K562 (cell line): ENCODE measurements around the gene ZSCAN12. TPM values are rescaled to one million over a fixed set of nuclear protein-coding genes. Genes with fewer than 3 reads are reported as not detected.
A peak's percentile ranks its signal among the peaks of the same experiment; 100 is the strongest.

Source experiments
- BRCA1 ChIP-seq, 2 experiments: fragments of 450-650 bp in 1 of 2; sonication (generic) in 1 of 2; formaldehyde crosslinking in 1 of 2; IDR thresholded peaks; 2 replicates each; pipeline versions ENCODE4 v1.5.0 to v1.6.1; 2017 to 2020; ENCODE audit warnings: mild to moderate bottlenecking in 1 of 2, missing genetic modification reagents in 1 of 2
- BRF2 ChIP-seq: IDR thresholded peaks from 3 replicates; pipeline ENCODE4 v1.6.1; 2011; ENCODE audit warnings: borderline replicate concordance, mild to moderate bottlenecking; ENCODE audit not compliant: insufficient read length, insufficient read depth
- CBFA2T3 ChIP-seq: fragments of 450-650 bp; IDR thresholded peaks from 2 replicates; pipeline ENCODE4 v1.6.1; 2017
- FOXK1 ChIP-seq: sonication (generic); formaldehyde crosslinking; IDR thresholded peaks from 2 replicates; pipeline ENCODE4 v1.8.0; 2022; ENCODE audit warnings: missing genetic modification reagents, mild to moderate bottlenecking, borderline replicate concordance
- FUS ChIP-seq: fragments of 200-400 bp; formaldehyde crosslinking; optimal IDR thresholded peaks from 2 replicates; pipeline ENCODE3; 2017; ENCODE audit warnings: low read depth, low read length
- PCBP1 ChIP-seq: fragments of 200-400 bp; formaldehyde crosslinking; IDR thresholded peaks from 2 replicates; pipeline ENCODE4 v1.6.1; 2018; ENCODE audit warnings: mild to moderate bottlenecking, low read depth, low read length; ENCODE audit not compliant: poor library complexity, severe bottlenecking
- RERE ChIP-seq: sonication (generic); formaldehyde crosslinking; IDR thresholded peaks from 2 replicates; pipeline ENCODE4 v1.8.0; 2023; ENCODE audit warnings: missing genetic modification reagents, mild to moderate bottlenecking, borderline replicate concordance
- RUNX1 ChIP-seq: sonication (generic); IDR thresholded peaks from 2 replicates; pipeline ENCODE4 v1.6.1; 2016; ENCODE audit warnings: antibody characterized with exemption, low read depth
- SOX6 ChIP-seq: fragments of 450-650 bp; IDR thresholded peaks from 2 replicates; pipeline ENCODE4 v1.6.1; 2014; ENCODE audit warnings: mild to moderate bottlenecking
- SREBF2 ChIP-seq: sonication (generic); formaldehyde crosslinking; IDR thresholded peaks from 2 replicates; pipeline ENCODE4 v1.4.0; 2020; ENCODE audit warnings: mild to moderate bottlenecking, missing genetic modification reagents
- TBL1XR1 ChIP-seq, 2 experiments: IDR thresholded peaks; 2 replicates each; pipeline ENCODE4 v1.6.1; 2012; ENCODE audit warnings: improper control_type of control experiment in 2 of 2, low read length in 2 of 2, mild to moderate bottlenecking in 1 of 2
- ZNF3 ChIP-seq: fragments of 250-450 bp; sonication (Bioruptor Pico); IDR thresholded peaks from 2 replicates; pipeline ENCODE4 v1.5.0; 2021; ENCODE audit warnings: mild to moderate bottlenecking, moderate library complexity
- ZNF347 ChIP-seq: fragments of 450-650 bp; formaldehyde crosslinking; IDR thresholded peaks from 2 replicates; pipeline ENCODE4 v1.4.0; 2020; ENCODE audit warnings: low read depth, mild to moderate bottlenecking, moderate library complexity
- ZNF57 ChIP-seq: fragments of 450-650 bp; formaldehyde crosslinking; IDR thresholded peaks from 2 replicates; pipeline ENCODE4 v1.4.0; 2020; ENCODE audit warnings: mild to moderate bottlenecking, moderate library complexity
- ZNF644 ChIP-seq: fragments of 200-800 bp; sonication (Bioruptor generic); IDR thresholded peaks from 2 replicates; pipeline ENCODE4 v1.6.1; 2016; ENCODE audit warnings: low read depth, missing genetic modification characterization, missing compliant biosample characterization
- polyA plus RNA-seq, 8 experiments: library from polyadenylated mRNA; depleted of rRNA in 4 of 8; stranded (reverse) in 5 of 8; unstranded in 3 of 8; fragments of >200 nt; fragmentation: Nextera tagmentation in 2 of 8; fragmentation: Illumina TruSeq in 1 of 8; extraction: Ambion mirVana in 2 of 8; extraction: Trizol in 1 of 8; gene quantifications; 2 replicates each; pipeline versions ENCODE4 v1.2.1 to v1.2.3, GENCODE V29; 2011 to 2014; ENCODE audit warnings: inconsistent platforms in 1 of 8, missing spikeins in 1 of 8
- total RNA-seq, 7 experiments: library from RNA; depleted of rRNA in 6 of 7; stranded (reverse); fragments of >200 nt in 6 of 7; fragmentation: Illumina TruSeq in 2 of 7; extraction: Trizol in 2 of 7; gene quantifications; 2 replicates each; pipeline versions ENCODE4 v1.2.1 to v1.2.3, GENCODE V29; 2011 to 2021; ENCODE audit warnings: low replicate concordance in 1 of 7
- TF ChIP-seq, protein P1 (sequence below): fragments of 450-650 bp; conservative IDR thresholded peaks from 2 replicates; pipeline ENCODE4 v1.6.1; 2016; ENCODE audit warnings: missing genetic modification characterization, low read depth, mild to moderate bottlenecking, control low read depth, missing compliant biosample characterization
- TF ChIP-seq, protein P2 (sequence below): fragments of 250-450 bp; sonication (Bioruptor Pico); IDR thresholded peaks from 2 replicates; pipeline ENCODE4 v1.4.0; 2020; ENCODE audit warnings: borderline replicate concordance

Gene ZSCAN12
- total and polyA plus RNA-seq, 9 of the 15 experiments (the other 6 are each of a cell fraction or from before 2014, with no cell fraction given) = 2.5 to 19.6 (median 12.5) TPM

- TF ChIP-seq RERE (CRISPR knock-in tag) (no peak), FUS (no peak), PCBP1 (no peak), ZNF3 (CRISPR knock-in tag) (no peak), SREBF2 (CRISPR knock-in tag) (no peak), SOX6 (peak; percentile 81; the same call in 1 of the 2 replicates), FOXK1 (CRISPR knock-in tag) (no peak), CBFA2T3 (peak; percentile 50; the same call in 1 of the 2 replicates), ZNF57 (CRISPR knock-in tag) (no peak), BRF2 (no peak), ZNF644 (peak; percentile 71), RUNX1 (no peak; the same call in 1 of the 2 replicates), BRCA1 (IDR thresholded peaks at IDR 0.05) (no peak), BRCA1 (CRISPR knock-in tag; IDR thresholded peaks at IDR 0.05) (no peak), TBL1XR1 (IDR thresholded peaks at IDR 0.05; ENCODE audit: low read length in 2 of 2) (peak in 1 of 2 experiments; percentile 23; a peak in 2 of 4 replicates), ZNF347 (CRISPR knock-in tag) (no peak)
- TF ChIP-seq, protein P1, sequence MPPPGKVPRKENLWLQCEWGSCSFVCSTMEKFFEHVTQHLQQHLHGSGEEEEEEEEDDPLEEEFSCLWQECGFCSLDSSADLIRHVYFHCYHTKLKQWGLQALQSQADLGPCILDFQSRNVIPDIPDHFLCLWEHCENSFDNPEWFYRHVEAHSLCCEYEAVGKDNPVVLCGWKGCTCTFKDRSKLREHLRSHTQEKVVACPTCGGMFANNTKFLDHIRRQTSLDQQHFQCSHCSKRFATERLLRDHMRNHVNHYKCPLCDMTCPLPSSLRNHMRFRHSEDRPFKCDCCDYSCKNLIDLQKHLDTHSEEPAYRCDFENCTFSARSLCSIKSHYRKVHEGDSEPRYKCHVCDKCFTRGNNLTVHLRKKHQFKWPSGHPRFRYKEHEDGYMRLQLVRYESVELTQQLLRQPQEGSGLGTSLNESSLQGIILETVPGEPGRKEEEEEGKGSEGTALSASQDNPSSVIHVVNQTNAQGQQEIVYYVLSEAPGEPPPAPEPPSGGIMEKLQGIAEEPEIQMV (tag) = no peak
- TF ChIP-seq, protein P2, sequence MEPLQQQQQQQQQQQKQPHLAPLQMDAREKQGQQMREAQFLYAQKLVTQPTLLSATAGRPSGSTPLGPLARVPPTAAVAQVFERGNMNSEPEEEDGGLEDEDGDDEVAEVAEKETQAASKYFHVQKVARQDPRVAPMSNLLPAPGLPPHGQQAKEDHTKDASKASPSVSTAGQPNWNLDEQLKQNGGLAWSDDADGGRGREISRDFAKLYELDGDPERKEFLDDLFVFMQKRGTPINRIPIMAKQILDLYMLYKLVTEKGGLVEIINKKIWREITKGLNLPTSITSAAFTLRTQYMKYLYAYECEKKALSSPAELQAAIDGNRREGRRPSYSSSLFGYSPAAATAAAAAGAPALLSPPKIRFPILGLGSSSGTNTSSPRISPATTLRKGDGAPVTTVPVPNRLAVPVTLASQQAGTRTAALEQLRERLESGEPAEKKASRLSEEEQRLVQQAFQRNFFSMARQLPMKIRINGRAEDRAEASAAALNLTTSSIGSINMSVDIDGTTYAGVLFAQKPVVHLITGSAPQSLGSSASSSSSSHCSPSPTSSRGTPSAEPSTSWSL (CRISPR knock-in tag) = 0 out of 2 replicates have a peak, but pooled peaks have one; percentile 59
These were observed 49.4 kb downstream of the ZSCAN12 start, which contains the start of gene ZKSCAN3 (continued) for GRCh38 chr6:28349892-28350737.
